GM12864 (cell line): ENCODE measurements around the gene ITGA5.
A peak's percentile ranks its signal among the peaks of the same experiment; 100 is the strongest.
"Not testable (repeated sequence)": the region's sequence is repeated elsewhere in the genome, so short reads cannot be mapped to it uniquely, and the experiment has no call there.

Source experiments
- DNase-seq: peaks from one replicate; pipeline ENCODE4 v3.0.0-alpha.2; 2011; ENCODE audit warnings: low read depth
- H3K4me3 ChIP-seq: 2 replicates; pipeline ENCODE4 v1.5.1; 2011; ENCODE audit warnings: mild to moderate bottlenecking, low read depth, low read length, control low read depth
- TF ChIP-seq, protein P1 (sequence below): IDR thresholded peaks from 2 replicates; pipeline ENCODE4 v1.5.1; 2011; ENCODE audit warnings: low read depth, mild to moderate bottlenecking, moderate library complexity, low read length, control low read depth, inconsistent platforms; ENCODE audit errors: missing control alignments

Gene ITGA5

DNA sequence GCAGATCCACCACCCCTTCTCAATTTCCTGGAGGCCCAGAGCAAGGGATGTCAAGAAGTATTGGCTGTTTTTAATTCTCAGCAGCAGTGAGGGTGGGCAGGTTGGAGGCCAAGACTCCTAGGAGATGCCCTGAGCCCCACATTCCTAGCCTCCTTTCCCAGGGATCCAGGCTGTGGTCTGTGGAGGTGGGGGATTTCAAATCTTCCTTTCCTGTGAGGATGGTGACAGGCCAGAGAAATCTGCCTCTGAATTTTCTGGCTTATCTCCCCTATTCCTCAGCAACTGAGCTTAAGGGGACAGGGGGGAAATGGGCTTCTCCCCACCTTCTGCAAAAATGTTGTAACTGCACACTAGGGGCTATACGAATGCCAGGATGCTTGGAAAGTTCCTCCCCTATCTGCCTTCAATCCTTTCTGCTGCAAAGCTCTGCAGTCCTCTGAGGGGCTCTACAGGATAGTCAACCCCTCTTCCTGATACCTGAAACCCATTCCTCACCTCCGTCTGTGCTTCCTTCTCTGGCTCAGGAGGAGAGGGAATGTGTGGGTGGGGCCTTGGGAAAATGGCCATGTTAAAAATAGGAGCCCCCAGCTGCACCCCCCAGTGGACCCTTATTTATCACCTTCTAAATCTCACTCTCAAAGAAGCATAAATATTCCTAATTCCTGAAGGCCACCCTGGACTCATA, 61.4 kb downstream of the ITGA5 start:
- peak overlapping the region; percentile 11; the same call in 1 of the 2 replicates for H3K4me3 ChIP-seq
- DNase-seq = no peak
- TF ChIP-seq, protein P1, sequence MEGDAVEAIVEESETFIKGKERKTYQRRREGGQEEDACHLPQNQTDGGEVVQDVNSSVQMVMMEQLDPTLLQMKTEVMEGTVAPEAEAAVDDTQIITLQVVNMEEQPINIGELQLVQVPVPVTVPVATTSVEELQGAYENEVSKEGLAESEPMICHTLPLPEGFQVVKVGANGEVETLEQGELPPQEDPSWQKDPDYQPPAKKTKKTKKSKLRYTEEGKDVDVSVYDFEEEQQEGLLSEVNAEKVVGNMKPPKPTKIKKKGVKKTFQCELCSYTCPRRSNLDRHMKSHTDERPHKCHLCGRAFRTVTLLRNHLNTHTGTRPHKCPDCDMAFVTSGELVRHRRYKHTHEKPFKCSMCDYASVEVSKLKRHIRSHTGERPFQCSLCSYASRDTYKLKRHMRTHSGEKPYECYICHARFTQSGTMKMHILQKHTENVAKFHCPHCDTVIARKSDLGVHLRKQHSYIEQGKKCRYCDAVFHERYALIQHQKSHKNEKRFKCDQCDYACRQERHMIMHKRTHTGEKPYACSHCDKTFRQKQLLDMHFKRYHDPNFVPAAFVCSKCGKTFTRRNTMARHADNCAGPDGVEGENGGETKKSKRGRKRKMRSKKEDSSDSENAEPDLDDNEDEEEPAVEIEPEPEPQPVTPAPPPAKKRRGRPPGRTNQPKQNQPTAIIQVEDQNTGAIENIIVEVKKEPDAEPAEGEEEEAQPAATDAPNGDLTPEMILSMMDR = no peak

DNA sequence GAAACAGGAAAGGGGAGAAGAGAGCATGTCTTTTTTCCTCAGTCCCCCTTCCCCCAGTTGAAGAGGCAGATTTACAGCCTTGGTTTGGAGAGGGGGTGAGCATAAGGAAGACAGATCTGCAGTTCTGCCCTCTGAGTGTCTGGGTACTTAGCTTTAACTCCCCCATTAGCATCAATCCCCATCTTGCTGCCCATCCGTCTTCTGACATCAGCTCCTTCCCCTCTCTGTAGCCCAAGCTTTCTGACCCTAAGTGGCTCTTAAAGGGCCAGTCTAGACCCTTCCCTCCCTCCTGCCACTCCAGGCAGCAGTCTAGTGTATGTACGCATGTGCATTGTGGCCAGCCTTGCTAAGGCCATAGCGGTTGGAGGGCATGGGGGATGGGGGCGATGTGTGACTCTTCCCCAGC, 62.1 kb downstream of the ITGA5 start:
- no peak for DNase-seq
- H3K4me3 ChIP-seq = no peak overlapping the region
- TF ChIP-seq, protein P1 = no peak

DNA sequence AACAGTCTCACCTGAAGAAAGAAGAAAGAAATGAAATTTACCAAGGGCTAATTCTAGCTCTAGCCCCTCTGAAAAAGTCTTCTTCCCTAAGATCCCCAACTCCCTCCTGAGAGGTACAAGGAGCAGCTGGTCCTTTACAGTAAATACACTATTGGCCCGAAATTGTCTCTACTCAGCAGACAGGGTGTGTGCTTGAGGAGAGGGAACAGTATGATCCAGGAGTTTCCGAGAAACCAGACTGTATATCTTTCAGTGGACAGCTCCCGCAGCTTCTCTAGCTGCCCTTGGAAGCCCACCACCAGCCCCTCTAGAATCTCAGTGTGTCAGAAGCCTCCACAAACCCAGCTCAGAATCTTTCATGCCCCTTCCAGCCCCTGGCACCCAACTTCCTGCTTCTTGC, 62.8 kb downstream of the ITGA5 start:
- DNase-seq = no peak
- no peak overlapping the region for H3K4me3 ChIP-seq
- TF ChIP-seq, protein P1 = no peak

- DNase-seq = no peak
Observed at GRCh38 chr12:54355104-54355815, 63.8 kb downstream of the ITGA5 start.

DNA sequence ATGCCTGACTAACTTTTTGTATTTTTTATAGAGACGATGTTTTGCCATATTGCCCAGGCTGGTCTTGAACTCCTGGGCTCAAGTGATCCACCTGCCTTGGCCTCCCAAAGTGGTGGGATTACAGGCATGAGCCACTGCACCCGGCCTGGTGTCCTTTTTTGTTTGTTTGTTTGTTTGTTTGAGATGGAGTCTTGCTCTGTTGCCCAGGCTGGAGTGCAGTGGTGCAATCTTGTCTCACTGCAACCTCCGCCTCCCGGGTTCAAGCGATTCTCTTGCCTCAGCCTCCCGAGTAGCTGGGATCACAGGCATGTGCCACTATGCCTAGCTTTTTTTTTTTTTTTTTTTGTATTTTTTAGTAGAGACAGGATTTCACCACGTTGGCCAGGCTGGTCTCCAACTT, 64.8 kb downstream of the ITGA5 start:
- not testable (repeated sequence) for DNase-seq, H3K4me3 ChIP-seq

More at GRCh38 chr12:54355104-54355815, 63.8 kb downstream of the ITGA5 start:
- TF ChIP-seq, protein P1 = peak; percentile 13
- no peak overlapping the region for H3K4me3 ChIP-seq

DNA sequence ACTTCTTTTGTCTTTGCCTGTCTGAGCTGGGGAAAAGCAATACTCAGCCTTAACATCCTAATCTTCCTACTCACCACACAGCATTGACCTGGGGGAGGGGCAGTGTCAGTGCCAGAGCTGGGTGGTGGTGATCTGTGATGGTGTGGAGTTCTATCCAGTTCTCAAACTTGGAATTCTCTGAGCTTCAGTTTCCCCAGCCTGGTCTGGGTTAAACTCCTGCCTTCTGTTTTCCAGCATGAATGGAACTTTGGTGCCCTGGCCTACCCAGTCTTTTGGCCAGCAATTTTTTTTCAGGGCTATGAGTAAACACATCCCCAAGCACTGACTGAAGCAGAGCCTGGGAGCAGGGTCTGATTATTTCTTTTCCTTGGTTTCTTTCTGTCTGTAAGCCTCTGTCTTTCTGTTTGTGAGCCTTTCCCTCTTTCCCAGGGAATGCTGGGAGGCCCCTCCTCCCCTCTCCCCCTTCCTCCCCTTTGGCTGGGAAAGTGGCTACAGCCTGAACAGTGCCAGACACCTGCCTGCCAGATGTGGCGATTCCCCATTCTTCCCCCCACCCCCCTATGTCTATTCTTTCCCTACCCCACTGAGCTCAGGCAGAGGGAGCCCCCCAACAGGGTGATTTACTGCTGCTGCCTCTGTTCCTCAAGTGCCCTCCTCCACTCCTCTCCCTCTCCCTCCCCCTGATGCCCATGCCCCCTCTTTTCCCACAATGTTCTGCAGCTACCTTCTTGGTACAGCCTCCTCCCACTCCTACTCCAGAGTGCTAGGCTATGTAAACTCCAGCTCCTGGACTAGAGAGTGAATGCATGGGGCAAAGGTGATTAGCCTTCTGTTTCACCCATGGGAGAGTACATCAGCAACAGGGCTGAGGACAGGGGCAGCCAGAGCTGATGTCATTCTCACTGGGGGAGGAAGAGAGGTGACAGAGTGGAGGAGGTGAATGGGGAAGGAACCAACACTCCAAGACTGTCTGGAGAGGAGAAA, 65.9 kb downstream of the ITGA5 start:
- no peak for DNase-seq
- TF ChIP-seq, protein P1 = no peak
- no peak overlapping the region for H3K4me3 ChIP-seq

DNA sequence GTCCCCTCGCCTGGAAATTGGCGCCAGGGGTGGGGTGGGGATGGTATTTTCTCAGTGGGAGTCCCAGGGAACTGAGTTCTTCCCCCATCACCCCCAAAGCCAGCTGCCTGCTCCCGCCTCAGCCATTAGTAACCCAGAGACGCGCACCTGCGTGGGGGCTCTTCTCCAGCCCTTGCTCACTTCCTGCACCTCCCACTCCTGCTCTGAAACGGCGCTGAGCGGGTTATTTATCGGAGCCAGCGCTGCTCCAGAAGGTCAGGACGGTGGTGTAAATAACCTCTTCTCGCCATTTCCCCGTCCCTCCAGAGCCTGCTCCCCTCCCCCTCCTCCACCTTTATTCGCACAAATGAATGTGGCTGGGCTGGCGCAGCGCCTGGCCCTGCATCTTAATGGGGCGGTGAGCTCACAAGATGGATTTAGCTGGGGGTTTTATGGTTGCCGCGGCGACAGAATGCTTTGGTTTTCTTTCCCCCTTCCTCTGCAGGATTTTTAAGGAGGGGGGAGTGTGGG, 67.0 kb downstream of the ITGA5 start:
- DNase-seq = no peak
- H3K4me3 ChIP-seq = no peak overlapping the region
- TF ChIP-seq, protein P1 = no peak
